Measurements from ENCODE around the gene ZCCHC7. TPM values are rescaled to one million over a fixed set of nuclear protein-coding genes. Genes with fewer than 3 reads are reported as not detected.

Gene ZCCHC7
- total and polyA plus RNA-seq, 2 of the 8 experiments (the other 6 are each of a cell fraction or from before 2014, with no cell fraction given) = 12.2 to 27.5 TPM

GRCh38 chr9:37325778-37326177 lies 205.4 kb downstream of the ZCCHC7 start:
- Histone ChIP-seq H4K8ac (ENCODE audit: extremely low read depth, insufficient read depth, low read length) (no peak overlapping the region), H3K23ac (ENCODE audit: insufficient read length) (no peak overlapping the region), H3K4me3 (ENCODE audit: extremely low read depth in 1 of 4, insufficient read depth in 2 of 4, low read depth in 3 of 4, low read length in 4 of 4) (no peak overlapping the region), H2BK12ac (ENCODE audit: low read depth, low read length) (no peak overlapping the region), H3K23me2 (ENCODE audit: low read depth, low read length) (no peaks in the 10 kb centered on the region), H4K5ac (ENCODE audit: insufficient read length, low read depth, low read length) (no peak overlapping the region), H3K4me1 (replicated peaks in 1 of 4; ENCODE audit: control insufficient read depth in 3 of 4, insufficient read depth in 4 of 4, low read length in 3 of 4) (0 out of 7 replicates have a peak, but pooled peaks cover 0 to 2% (median 0%) of the 10 kb centered on the region in 4 experiments), H3K79me2 (ENCODE audit: control insufficient read depth in 1 of 2, insufficient read depth in 2 of 2, low read length in 2 of 2) (no peaks in the 10 kb centered on the region), H2BK15ac (ENCODE audit: low read length) (no peak overlapping the region), H4K20me1 (replicated peaks in 1 of 2; ENCODE audit: control insufficient read depth in 1 of 2, insufficient read depth in 2 of 2, low read length in 2 of 2) (peaks cover 0 to 3% of the 10 kb centered on the region in 2 experiments), H3K36me3 (ENCODE audit: control insufficient read depth in 2 of 4, insufficient read depth in 4 of 4, low read length in 3 of 4) (no peaks in the 10 kb centered on the region), H2BK20ac (ENCODE audit: low read length) (no peak overlapping the region), H2AK5ac (ENCODE audit: low read depth, low read length) (no peak overlapping the region), H2AFZ (ENCODE audit: low read length) (no peak overlapping the region), H3K9me3 (ENCODE audit: insufficient read depth in 2 of 2, low read depth in 1 of 2, low read length in 1 of 2) (no peaks in the 10 kb centered on the region), H3K9ac (replicated peaks in 1 of 4; ENCODE audit: extremely low read depth in 1 of 4, low read depth in 3 of 4, low read length in 3 of 4) (no peak overlapping the region), H3K4me2 (ENCODE audit: insufficient read depth in 1 of 2, low read depth in 2 of 2, low read length in 2 of 2) (no peak overlapping the region), H3K27ac (ENCODE audit: low read depth, low read length) (no peak overlapping the region), H2BK120ac (replicated peaks; ENCODE audit: low read depth, low read length) (no peak overlapping the region), H3K56ac (replicated peaks; ENCODE audit: insufficient read length, low read depth, low read length) (no peak overlapping the region), H2BK5ac (ENCODE audit: low read depth, low read length) (no peak overlapping the region), H4K91ac (replicated peaks; ENCODE audit: insufficient read length, low read length) (no peak overlapping the region), H3K4ac (replicated peaks; ENCODE audit: insufficient read length, low read depth, low read length) (no peak overlapping the region), H3K14ac (ENCODE audit: insufficient read length) (no peak overlapping the region), H3K18ac (ENCODE audit: extremely low read depth, low read length) (no peak overlapping the region), H3K79me1 (ENCODE audit: low read depth, low read length) (no peaks in the 10 kb centered on the region), H3K27me3 (replicated peaks in 1 of 4; ENCODE audit: control insufficient read depth in 3 of 4, extremely low read depth in 1 of 4, insufficient read depth in 3 of 4, low read length in 3 of 4) (no peaks in the 10 kb centered on the region)
- 98% methylated on average over 2 of the region's 2 CpGs; no CpG with 5 or more reads in 1 of the 2 experiments for WGBS, 2 experiments (ENCODE audit: extremely low coverage in 1 of 2, insufficient coverage in 1 of 2, insufficient read length in 1 of 2, insufficient replicate concordance in 2 of 2, low coverage in 1 of 2, low lambda C conversion rate in 2 of 2, missing lambda C conversion rate in 1 of 2)
- FAIRE-seq = no peak
- POLR2A ChIA-PET (ENCODE audit: partially characterized antibody) = no interaction called here
- CTCF ChIA-PET (ENCODE audit: partially characterized antibody) = interaction anchor here (1.3 kb wide), 1 partner anchor 330 kb away, joined by 5 read pairs; no protein-coding TSS in a partner anchor
- DNase-seq (ENCODE audit: low read depth in 1 of 2, low spot score in 2 of 2) = no peak
- no peak for TF ChIP-seq CTBP2 (IDR thresholded peaks at IDR 0.05; ENCODE audit: borderline replicate concordance, insufficient read depth, insufficient read length, low read length)
- no peak for TF ChIP-seq USF2 (IDR thresholded peaks at IDR 0.05; ENCODE audit: low read length)
- TF ChIP-seq RXRA (IDR thresholded peaks at IDR 0.05; ENCODE audit: insufficient read depth, low read depth, low read length) = no peak
- no peak for TF ChIP-seq BACH1 (IDR thresholded peaks at IDR 0.05; ENCODE audit: low read length)
